B cell (primary cell): Measurements from ENCODE around the gene USP46. TPM values are rescaled to one million over a fixed set of nuclear protein-coding genes. Genes with fewer than 3 reads are reported as not detected.

ENCODE experiments used
- ATAC-seq: fragments of 200-7000 bp; cut with Tn5 transposase; one replicate; pipeline ENCODE4 v1.10.0; 2021; ENCODE audit warnings: low read depth, mild to moderate bottlenecking, moderate number of reproducible peaks, moderate library complexity
- CTCF ChIA-PET: fragments of 350-600 bp; sonication (Branson Sonifier 250); formaldehyde crosslinking; loops from one replicate; lab custom pipeline; 2021; ENCODE audit warnings: antibody characterized with exemption, inconsistent platforms; lab: Charles Lee
- POLR2A ChIA-PET: fragments of 350-600 bp; sonication (Branson Sonifier 250); formaldehyde crosslinking; loops from one replicate; lab custom pipeline; 2021; ENCODE audit warnings: antibody characterized with exemption; lab: Charles Lee
- DNase-seq: peaks from one replicate; pipeline ENCODE4 v3.0.0; 2013
- H2AFZ ChIP-seq: 2 replicates; pipeline ENCODE4 v1.6.1; 2012; ENCODE audit warnings: mild to moderate bottlenecking, low read depth, low read length; ENCODE audit not compliant: insufficient read depth, poor library complexity, severe bottlenecking
- H3K27ac ChIP-seq, 2 donors: 1 replicate in 1 of 2; 2 replicates in 1 of 2; pipeline ENCODE4 v1.5.1; 2012 to 2013; ENCODE audit warnings: low read length in 2 of 2, mild to moderate bottlenecking in 2 of 2, moderate library complexity in 1 of 2
- H3K27me3 ChIP-seq, 4 experiments: fragments of 200-600 bp in 1 of 4; sonication (generic) in 1 of 4; replicated peaks in 1 of 4; 1 replicate in 2 of 4; 2 replicates in 2 of 4; pipeline versions ENCODE4 v1.6.1 to v1.7.0; 2013 to 2016; ENCODE audit warnings: low read length in 3 of 4, mild to moderate bottlenecking in 2 of 4, mixed read lengths in 1 of 4, moderate library complexity in 1 of 4; ENCODE audit not compliant: insufficient read depth in 4 of 4, control insufficient read depth in 3 of 4; ENCODE audit errors: control extremely low read depth in 1 of 4
- H3K36me3 ChIP-seq, 2 experiments: replicated peaks in 1 of 2; 1 replicate in 1 of 2; 2 replicates in 1 of 2; pipeline versions ENCODE4 v1.6.1 to v1.7.1; 2013; ENCODE audit warnings: low read length in 1 of 2; ENCODE audit not compliant: insufficient read depth in 2 of 2, control insufficient read depth in 1 of 2; ENCODE audit errors: control extremely low read depth in 1 of 2, extremely low read depth in 1 of 2
- H3K4me1 ChIP-seq, 2 donors: fragments of 200-600 bp in 1 of 2; sonication (generic) in 1 of 2; 1 replicate in 1 of 2; 2 replicates in 1 of 2; pipeline versions ENCODE4 v1.5.1 to v1.6.1; 2013 to 2017; ENCODE audit warnings: low read length in 2 of 2; ENCODE audit not compliant: control insufficient read depth in 2 of 2, insufficient read depth in 2 of 2
- H3K4me2 ChIP-seq: replicated peaks from 2 replicates; pipeline ENCODE3; 2012; ENCODE audit warnings: mild to moderate bottlenecking, low read depth, low read length; ENCODE audit not compliant: poor library complexity, severe bottlenecking
- H3K4me3 ChIP-seq, 5 experiments: fragments of 200-600 bp in 1 of 5; sonication (generic) in 1 of 5; 1 replicate in 3 of 5; 2 replicates in 2 of 5; pipeline versions ENCODE4 v1.5.1 to v1.7.0; 2011 to 2016; ENCODE audit warnings: low read length in 4 of 5, mild to moderate bottlenecking in 4 of 5, low read depth in 2 of 5, control low read depth in 1 of 5, moderate library complexity in 1 of 5; ENCODE audit not compliant: insufficient read depth in 1 of 5; ENCODE audit errors: control extremely low read depth in 1 of 5, extremely low read depth in 1 of 5
- H3K79me2 ChIP-seq: fragments of 200-600 bp; sonication (generic); one replicate; pipeline ENCODE4 v1.6.0; 2016; ENCODE audit warnings: low read length; ENCODE audit not compliant: control insufficient read depth, insufficient read depth
- H3K9ac ChIP-seq: fragments of 200-600 bp; sonication (generic); 2 replicates; pipeline ENCODE4 v1.6.1; 2017; ENCODE audit warnings: mild to moderate bottlenecking, low read length, moderate library complexity
- H3K9me3 ChIP-seq, 3 donors: one replicate each; pipeline versions ENCODE4 v1.6.1 to v1.7.1; 2013; ENCODE audit warnings: low read length in 2 of 3; ENCODE audit not compliant: control insufficient read depth in 2 of 3, insufficient read depth in 1 of 3; ENCODE audit errors: control extremely low read depth in 1 of 3
- H4K20me1 ChIP-seq: 2 replicates; pipeline ENCODE4 v1.6.0; 2012; ENCODE audit warnings: mild to moderate bottlenecking, low read length; ENCODE audit not compliant: insufficient read depth, control insufficient read depth, poor library complexity, severe bottlenecking
- H3K27ac Mint-ChIP-seq: one replicate; pipeline ENCODE4 v1.8.0; 2021; ENCODE audit warnings: mixed read lengths
- H3K27me3 Mint-ChIP-seq: one replicate; pipeline ENCODE4 v1.8.0; 2021; ENCODE audit warnings: mixed read lengths
- H3K4me1 Mint-ChIP-seq: one replicate; pipeline ENCODE4 v1.8.0; 2021; ENCODE audit warnings: mixed read lengths
- H3K4me3 Mint-ChIP-seq: one replicate; pipeline ENCODE4 v1.8.0; 2021; ENCODE audit warnings: mixed read lengths
- H3K9me3 Mint-ChIP-seq: one replicate; pipeline ENCODE4 v1.8.0; 2022; ENCODE audit warnings: mixed read lengths; ENCODE audit not compliant: insufficient read depth
- CTCF ChIP-seq: fragments of 200-600 bp; IDR thresholded peaks from one replicate; pipeline ENCODE4 v1.8.0; 2022; ENCODE audit warnings: antibody characterized with exemption, mild to moderate bottlenecking
- EZH2 ChIP-seq: IDR thresholded peaks from 2 replicates; pipeline ENCODE4 v1.6.1; 2012; ENCODE audit warnings: borderline replicate concordance, low read depth, mild to moderate bottlenecking, moderate library complexity, low read length; ENCODE audit not compliant: insufficient read depth, poor library complexity, severe bottlenecking
- WGBS: methylation state at CpG from one replicate; pipeline ENCODE4 v1.1.5; 2013; ENCODE audit warnings: missing lambda C conversion rate; ENCODE audit not compliant: insufficient coverage; 5-methylcytosine and 5-hydroxymethylcytosine counted together
- intact Hi-C: fragments of 100-400 bp; cut with micrococcal nuclease; formaldehyde crosslinking; loops from one replicate; pipeline ENCODE4 v1.10.0; 2022
- polyA plus RNA-seq: library from polyadenylated mRNA; depleted of rRNA; stranded (reverse); fragments of >200 nt; gene quantifications from 2 replicates; pipeline ENCODE4 v1.2.3, GENCODE V29; 2012
- total RNA-seq, 2 donors: library from RNA; stranded (reverse); fragments of 120-200 nt in 1 of 2; gene quantifications; 1 replicate in 1 of 2; 2 replicates in 1 of 2; pipeline versions ENCODE4 v1.2.3 to v1.2.4, GENCODE V29; 2013 to 2022

The USP46 gene
- total and polyA plus RNA-seq, 2 donors (not counting 1 experiment from before 2014, with no cell fraction given), result 1.8 to 11.8 TPM

GRCh38 chr4:52658641-52659000 lies 480 bp downstream of the USP46 start:
- peak overlapping the region in 4 of 5 experiments; percentile 74 to 86 (median 79) for H3K4me3 ChIP-seq
- no peaks in the 10 kb centered on the region for H4K20me1 ChIP-seq
- H3K4me1 ChIP-seq, result peaks cover 10 to 14% of the 10 kb centered on the region in 2 donors
- peaks cover 0 to 8% (median 0%) of the 10 kb centered on the region in 3 donors for H3K9me3 ChIP-seq
- H3K27ac ChIP-seq, result no peak overlapping the region
- ChIA-PET CTCF (interaction anchor here (0.8 to 1.0 kb wide), 2 partner anchors 54 to 67 kb away, joined by 3 read pairs; no protein-coding TSS in a partner anchor), POLR2A (interaction anchor here (0.6 to 5.0 kb wide), 3 partner anchors 54 to 102 kb away, joined by 4 to 27 read pairs (median 6); no protein-coding TSS in a partner anchor)
- WGBS, result under 1% methylated on average over 33 of the region's 33 CpGs
- H3K9ac ChIP-seq, result peak overlapping the region; percentile 82
- intact Hi-C loops, result loop anchor here (1.0 to 2.0 kb wide), 2 partner anchors 64 to 204 kb away; partner anchors contain the start of gene RASL11B
- peaks cover 1% of the 10 kb centered on the region for H3K79me2 ChIP-seq
- Mint-ChIP-seq H3K27me3 (no peaks in the 10 kb centered on the region), H3K27ac (peak overlapping the region; percentile 67), H3K4me1 (peaks cover 25% of the 10 kb centered on the region), H3K9me3 (no peaks in the 10 kb centered on the region), H3K4me3 (peak overlapping the region; percentile 92)
- no peaks in the 10 kb centered on the region for H3K36me3 ChIP-seq
- H3K4me2 ChIP-seq, result peak overlapping the region; percentile 91
- H3K27me3 ChIP-seq, result no peaks in the 10 kb centered on the region
- H2AFZ ChIP-seq, result peak overlapping the region; percentile 86
- ATAC-seq (no peak), DNase-seq (no peak)
- TF ChIP-seq CTCF (no peak), EZH2 (no peak)
